Panc1 (cell line): ENCODE data around the gene RPP38. TPM values are rescaled to one million over a fixed set of nuclear protein-coding genes. Genes with fewer than 3 reads are reported as not detected.

Source experiments
- ATAC-seq: fragments of 200-7000 bp; cut with Tn5 transposase; 2 replicates; pipeline ENCODE4 v1.9.1; 2020; ENCODE audit warnings: mild to moderate bottlenecking, moderate library complexity
- BruUV-seq: library from RNA; stranded (reverse); fragments of 400-500 nt; replicated peaks from 2 replicates; lab custom pipeline; 2021; lab: Mats Ljungman, UMichigan
- CTCF ChIA-PET: fragments of 300-600 bp; sonication (Branson Sonifier 250); formaldehyde crosslinking; loops from one replicate; lab custom pipeline; 2022; ENCODE audit warnings: antibody characterized with exemption; lab: Charles Lee
- POLR2A ChIA-PET: fragments of 300-600 bp; sonication (Branson Sonifier 250); formaldehyde crosslinking; loops from one replicate; lab custom pipeline; 2022; ENCODE audit warnings: antibody characterized with exemption; lab: Charles Lee
- DNase-seq: peaks from one replicate; pipeline ENCODE4 v3.0.0-alpha.2; 2010; ENCODE audit warnings: low read depth, low spot score
- H3K27ac ChIP-seq: 2 replicates; pipeline ENCODE4 v1.5.1; 2011; ENCODE audit warnings: mild to moderate bottlenecking, low read length, inconsistent platforms
- H3K27me3 ChIP-seq: fragments of 200-500 bp; sonication (Bioruptor generic); 2 replicates; pipeline ENCODE4 v1.6.0; 2014; ENCODE audit warnings: low read length, inconsistent platforms; ENCODE audit not compliant: control insufficient read depth, insufficient read depth
- H3K36me3 ChIP-seq: fragments of 200-500 bp; sonication (Bioruptor generic); 2 replicates; pipeline ENCODE4 v1.5.1; 2014; ENCODE audit warnings: inconsistent platforms, mild to moderate bottlenecking, low read length, moderate library complexity; ENCODE audit not compliant: control insufficient read depth, insufficient read depth
- H3K4me1 ChIP-seq: 2 replicates; pipeline ENCODE4 v1.5.1; 2011; ENCODE audit warnings: inconsistent platforms, mild to moderate bottlenecking, low read length, moderate library complexity; ENCODE audit not compliant: control insufficient read depth, insufficient read depth
- H3K4me3 ChIP-seq, 2 experiments: 2 replicates each; pipeline ENCODE4 v1.5.1; 2011 to 2012; ENCODE audit warnings: low read depth in 2 of 2, low read length in 2 of 2, mild to moderate bottlenecking in 2 of 2, inconsistent platforms in 1 of 2, moderate library complexity in 1 of 2
- H3K9me3 ChIP-seq: fragments of 200-500 bp; sonication (Bioruptor generic); 2 replicates; pipeline ENCODE4 v1.5.1; 2014; ENCODE audit warnings: low read depth, mild to moderate bottlenecking, inconsistent platforms, low read length, moderate library complexity; ENCODE audit not compliant: control insufficient read depth, insufficient read depth
- CTCF ChIP-seq: fragments of 450-650 bp; IDR thresholded peaks from 2 replicates; pipeline ENCODE4 v1.5.1; 2017; ENCODE audit warnings: mild to moderate bottlenecking
- POLR2AphosphoS5 ChIP-seq: IDR thresholded peaks from 2 replicates; pipeline ENCODE4 v1.6.1; 2012; ENCODE audit warnings: mild to moderate bottlenecking, low read depth, low read length, moderate library complexity
- SIN3A ChIP-seq: IDR thresholded peaks from 2 replicates; pipeline ENCODE4 v1.6.1; 2012; ENCODE audit warnings: low read depth, mild to moderate bottlenecking, low read length, moderate library complexity, borderline replicate concordance; ENCODE audit not compliant: insufficient read depth
- TCF7L2 ChIP-seq: IDR thresholded peaks from 2 replicates; pipeline ENCODE4 v1.6.1; 2011; ENCODE audit warnings: mild to moderate bottlenecking, low read depth, low read length, inconsistent platforms
- in situ Hi-C: cut with HindIII; loops from 2 replicates; pipeline ENCODE4 v1.10.0; 2016; ENCODE audit warnings: low sequenced_read_pairs, low pct_unique_long_range_greater_than_20kb
- intact Hi-C: fragments of 100-400 bp; cut with micrococcal nuclease; formaldehyde crosslinking; loops from one replicate; pipeline ENCODE4 v1.10.0; 2022; ENCODE audit not compliant: unreplicated experiment
- total RNA-seq: library from RNA; stranded (reverse); gene quantifications from one replicate; pipeline ENCODE4 v1.2.1, GENCODE V29; 2021; ENCODE audit not compliant: unreplicated experiment
- TF ChIP-seq, protein P1 (sequence below), 2 experiments: IDR thresholded peaks; 2 replicates each; pipeline ENCODE4 v1.6.1; 2011 to 2012; ENCODE audit warnings: low read depth in 2 of 2, control low read depth in 1 of 2, low read length in 1 of 2, mild to moderate bottlenecking in 1 of 2, moderate library complexity in 1 of 2; ENCODE audit not compliant: insufficient read depth in 1 of 2

The RPP38 gene
- total RNA-seq, 1 experiment from 2014 or later = 19.9 TPM

GRCh38 chr10:15152556-15152955 lies 55.4 kb downstream of the RPP38 start:
- no peaks in the 10 kb centered on the region for H3K4me1 ChIP-seq
- intact Hi-C loops = no loop called here
- no peak overlapping the region for H3K4me3 ChIP-seq
- no peaks in the 10 kb centered on the region for H3K36me3 ChIP-seq
- TF ChIP-seq TCF7L2 (no peak), CTCF (no peak), POLR2AphosphoS5 (no peak), SIN3A (no peak)
- TF ChIP-seq, protein P1, sequence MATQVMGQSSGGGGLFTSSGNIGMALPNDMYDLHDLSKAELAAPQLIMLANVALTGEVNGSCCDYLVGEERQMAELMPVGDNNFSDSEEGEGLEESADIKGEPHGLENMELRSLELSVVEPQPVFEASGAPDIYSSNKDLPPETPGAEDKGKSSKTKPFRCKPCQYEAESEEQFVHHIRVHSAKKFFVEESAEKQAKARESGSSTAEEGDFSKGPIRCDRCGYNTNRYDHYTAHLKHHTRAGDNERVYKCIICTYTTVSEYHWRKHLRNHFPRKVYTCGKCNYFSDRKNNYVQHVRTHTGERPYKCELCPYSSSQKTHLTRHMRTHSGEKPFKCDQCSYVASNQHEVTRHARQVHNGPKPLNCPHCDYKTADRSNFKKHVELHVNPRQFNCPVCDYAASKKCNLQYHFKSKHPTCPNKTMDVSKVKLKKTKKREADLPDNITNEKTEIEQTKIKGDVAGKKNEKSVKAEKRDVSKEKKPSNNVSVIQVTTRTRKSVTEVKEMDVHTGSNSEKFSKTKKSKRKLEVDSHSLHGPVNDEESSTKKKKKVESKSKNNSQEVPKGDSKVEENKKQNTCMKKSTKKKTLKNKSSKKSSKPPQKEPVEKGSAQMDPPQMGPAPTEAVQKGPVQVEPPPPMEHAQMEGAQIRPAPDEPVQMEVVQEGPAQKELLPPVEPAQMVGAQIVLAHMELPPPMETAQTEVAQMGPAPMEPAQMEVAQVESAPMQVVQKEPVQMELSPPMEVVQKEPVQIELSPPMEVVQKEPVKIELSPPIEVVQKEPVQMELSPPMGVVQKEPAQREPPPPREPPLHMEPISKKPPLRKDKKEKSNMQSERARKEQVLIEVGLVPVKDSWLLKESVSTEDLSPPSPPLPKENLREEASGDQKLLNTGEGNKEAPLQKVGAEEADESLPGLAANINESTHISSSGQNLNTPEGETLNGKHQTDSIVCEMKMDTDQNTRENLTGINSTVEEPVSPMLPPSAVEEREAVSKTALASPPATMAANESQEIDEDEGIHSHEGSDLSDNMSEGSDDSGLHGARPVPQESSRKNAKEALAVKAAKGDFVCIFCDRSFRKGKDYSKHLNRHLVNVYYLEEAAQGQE (IDR thresholded peaks at IDR 0.05; ENCODE audit: insufficient read depth in 1 of 2, low read depth in 2 of 2, low read length in 1 of 2) = no peak
- no TSS peak for BruUV-seq
- ATAC-seq = no peak
- H3K27me3 ChIP-seq = no peaks in the 10 kb centered on the region
- DNase-seq = no peak
- in situ Hi-C loops = no loop called here
- ChIA-PET CTCF (no interaction called here), POLR2A (no interaction called here)
- no peak overlapping the region for H3K27ac ChIP-seq
- H3K9me3 ChIP-seq = no peaks in the 10 kb centered on the region

Other genes with a start within 250 kb of the RPP38 start
- gene SUV39H2, start 218.5 kb upstream of the RPP38 start, total RNA-seq = 21.9 TPM
- gene DCLRE1C, start 143.3 kb upstream of the RPP38 start, total RNA-seq = 9.1 TPM
- 0.54 TPM for gene MEIG1, start 138.0 kb upstream of the RPP38 start, total RNA-seq
- not detected for gene OLAH, start 53.4 kb upstream of the RPP38 start, total RNA-seq
- 1.8 TPM for gene ACBD7, start 8.6 kb upstream of the RPP38 start, total RNA-seq
- 14.3 TPM for gene NMT2, start 71.3 kb downstream of the RPP38 start, total RNA-seq